ENCODE results near the gene BMPR1A. TPM values are rescaled to one million over a fixed set of nuclear protein-coding genes. Genes with fewer than 3 reads are reported as not detected.

Gene BMPR1A
- total and polyA plus RNA-seq, 9 of the 15 experiments (the other 6 are each of a cell fraction or from before 2014, with no cell fraction given), result 1.6 to 17.5 (median 9.1) TPM

DNA sequence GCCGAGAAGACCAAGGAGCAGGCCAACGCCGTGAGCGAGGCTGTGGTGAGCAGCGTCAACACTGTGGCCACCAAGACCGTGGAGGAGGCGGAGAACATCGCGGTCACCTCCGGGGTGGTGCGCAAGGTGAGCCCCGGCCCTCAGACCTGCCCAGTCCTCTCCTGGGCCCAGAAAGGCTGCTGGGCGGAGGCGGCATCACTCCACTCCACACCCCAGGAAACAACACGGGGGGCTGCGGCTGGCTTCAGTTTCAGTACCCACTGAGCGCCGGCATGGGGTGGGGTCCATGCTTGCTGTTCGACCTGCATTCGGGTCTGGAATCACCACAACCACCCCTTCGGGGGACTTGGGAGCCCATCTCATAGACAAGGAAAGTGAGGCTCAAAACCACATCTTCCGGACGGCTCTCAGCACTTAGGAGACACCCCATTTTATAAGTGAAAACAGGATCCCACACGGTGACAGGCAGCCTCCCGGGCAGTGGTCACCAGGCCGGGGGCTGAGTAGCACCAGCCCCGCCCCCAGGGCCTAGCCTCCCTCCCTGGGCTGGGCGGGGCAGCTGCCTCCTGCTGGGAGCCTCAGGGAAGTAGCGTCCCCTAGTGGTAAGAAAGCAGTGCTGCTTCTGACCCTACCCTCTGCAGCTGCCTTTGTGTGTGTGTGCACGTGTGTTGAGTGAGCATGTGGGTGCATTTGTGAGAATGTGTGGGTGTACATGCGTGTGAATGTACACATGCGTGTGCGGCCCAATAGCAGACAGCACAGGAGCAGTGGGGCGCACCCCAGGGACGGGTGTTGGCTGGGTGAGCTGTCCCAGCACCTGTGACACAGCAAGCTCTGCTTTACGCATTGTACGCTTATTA, 203.8 kb downstream of the BMPR1A start (continued):
- no peak for TF ChIP-seq POLR2B (IDR thresholded peaks at IDR 0.05; ENCODE audit: low read depth, partially characterized antibody)
- no peak for TF ChIP-seq MCM7 (IDR thresholded peaks at IDR 0.05)
- TF ChIP-seq, protein P1, sequence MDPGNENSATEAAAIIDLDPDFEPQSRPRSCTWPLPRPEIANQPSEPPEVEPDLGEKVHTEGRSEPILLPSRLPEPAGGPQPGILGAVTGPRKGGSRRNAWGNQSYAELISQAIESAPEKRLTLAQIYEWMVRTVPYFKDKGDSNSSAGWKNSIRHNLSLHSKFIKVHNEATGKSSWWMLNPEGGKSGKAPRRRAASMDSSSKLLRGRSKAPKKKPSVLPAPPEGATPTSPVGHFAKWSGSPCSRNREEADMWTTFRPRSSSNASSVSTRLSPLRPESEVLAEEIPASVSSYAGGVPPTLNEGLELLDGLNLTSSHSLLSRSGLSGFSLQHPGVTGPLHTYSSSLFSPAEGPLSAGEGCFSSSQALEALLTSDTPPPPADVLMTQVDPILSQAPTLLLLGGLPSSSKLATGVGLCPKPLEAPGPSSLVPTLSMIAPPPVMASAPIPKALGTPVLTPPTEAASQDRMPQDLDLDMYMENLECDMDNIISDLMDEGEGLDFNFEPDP (CRISPR knock-in tag; IDR thresholded peaks at IDR 0.05), result no peak
- TF ChIP-seq NFRKB (IDR thresholded peaks at IDR 0.05; ENCODE audit: low read depth), result no peak
- TF ChIP-seq NUFIP1 (IDR thresholded peaks at IDR 0.05; ENCODE audit: partially characterized antibody), result no peak
- TF ChIP-seq PCBP2 (IDR thresholded peaks at IDR 0.05; ENCODE audit: low read depth, low read length, poor library complexity, severe bottlenecking), result no peak
- TF ChIP-seq, protein P2, sequence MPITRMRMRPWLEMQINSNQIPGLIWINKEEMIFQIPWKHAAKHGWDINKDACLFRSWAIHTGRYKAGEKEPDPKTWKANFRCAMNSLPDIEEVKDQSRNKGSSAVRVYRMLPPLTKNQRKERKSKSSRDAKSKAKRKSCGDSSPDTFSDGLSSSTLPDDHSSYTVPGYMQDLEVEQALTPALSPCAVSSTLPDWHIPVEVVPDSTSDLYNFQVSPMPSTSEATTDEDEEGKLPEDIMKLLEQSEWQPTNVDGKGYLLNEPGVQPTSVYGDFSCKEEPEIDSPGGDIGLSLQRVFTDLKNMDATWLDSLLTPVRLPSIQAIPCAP (CRISPR knock-in tag; IDR thresholded peaks at IDR 0.05; ENCODE audit: borderline replicate concordance), result no peak
- TF ChIP-seq SMARCA5 (IDR thresholded peaks at IDR 0.05), result no peak
- TF ChIP-seq, protein P3, sequence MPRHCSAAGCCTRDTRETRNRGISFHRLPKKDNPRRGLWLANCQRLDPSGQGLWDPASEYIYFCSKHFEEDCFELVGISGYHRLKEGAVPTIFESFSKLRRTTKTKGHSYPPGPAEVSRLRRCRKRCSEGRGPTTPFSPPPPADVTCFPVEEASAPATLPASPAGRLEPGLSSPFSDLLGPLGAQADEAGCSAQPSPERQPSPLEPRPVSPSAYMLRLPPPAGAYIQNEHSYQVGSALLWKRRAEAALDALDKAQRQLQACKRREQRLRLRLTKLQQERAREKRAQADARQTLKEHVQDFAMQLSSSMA (CRISPR knock-in tag; IDR thresholded peaks at IDR 0.05), result no peak
- TF ChIP-seq, protein P4, sequence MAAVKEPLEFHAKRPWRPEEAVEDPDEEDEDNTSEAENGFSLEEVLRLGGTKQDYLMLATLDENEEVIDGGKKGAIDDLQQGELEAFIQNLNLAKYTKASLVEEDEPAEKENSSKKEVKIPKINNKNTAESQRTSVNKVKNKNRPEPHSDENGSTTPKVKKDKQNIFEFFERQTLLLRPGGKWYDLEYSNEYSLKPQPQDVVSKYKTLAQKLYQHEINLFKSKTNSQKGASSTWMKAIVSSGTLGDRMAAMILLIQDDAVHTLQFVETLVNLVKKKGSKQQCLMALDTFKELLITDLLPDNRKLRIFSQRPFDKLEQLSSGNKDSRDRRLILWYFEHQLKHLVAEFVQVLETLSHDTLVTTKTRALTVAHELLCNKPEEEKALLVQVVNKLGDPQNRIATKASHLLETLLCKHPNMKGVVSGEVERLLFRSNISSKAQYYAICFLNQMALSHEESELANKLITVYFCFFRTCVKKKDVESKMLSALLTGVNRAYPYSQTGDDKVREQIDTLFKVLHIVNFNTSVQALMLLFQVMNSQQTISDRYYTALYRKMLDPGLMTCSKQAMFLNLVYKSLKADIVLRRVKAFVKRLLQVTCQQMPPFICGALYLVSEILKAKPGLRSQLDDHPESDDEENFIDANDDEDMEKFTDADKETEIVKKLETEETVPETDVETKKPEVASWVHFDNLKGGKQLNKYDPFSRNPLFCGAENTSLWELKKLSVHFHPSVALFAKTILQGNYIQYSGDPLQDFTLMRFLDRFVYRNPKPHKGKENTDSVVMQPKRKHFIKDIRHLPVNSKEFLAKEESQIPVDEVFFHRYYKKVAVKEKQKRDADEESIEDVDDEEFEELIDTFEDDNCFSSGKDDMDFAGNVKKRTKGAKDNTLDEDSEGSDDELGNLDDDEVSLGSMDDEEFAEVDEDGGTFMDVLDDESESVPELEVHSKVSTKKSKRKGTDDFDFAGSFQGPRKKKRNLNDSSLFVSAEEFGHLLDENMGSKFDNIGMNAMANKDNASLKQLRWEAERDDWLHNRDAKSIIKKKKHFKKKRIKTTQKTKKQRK (IDR thresholded peaks at IDR 0.05; ENCODE audit: borderline replicate concordance, low read depth, low read length), result no peak
- TF ChIP-seq HMG20A (CRISPR knock-in tag; conservative IDR thresholded peaks at IDR 0.05), result no peak
- peak; percentile 75; the same call in 1 of the 2 replicates for TF ChIP-seq EP400 (IDR thresholded peaks at IDR 0.05)
- TF ChIP-seq, protein P5, sequence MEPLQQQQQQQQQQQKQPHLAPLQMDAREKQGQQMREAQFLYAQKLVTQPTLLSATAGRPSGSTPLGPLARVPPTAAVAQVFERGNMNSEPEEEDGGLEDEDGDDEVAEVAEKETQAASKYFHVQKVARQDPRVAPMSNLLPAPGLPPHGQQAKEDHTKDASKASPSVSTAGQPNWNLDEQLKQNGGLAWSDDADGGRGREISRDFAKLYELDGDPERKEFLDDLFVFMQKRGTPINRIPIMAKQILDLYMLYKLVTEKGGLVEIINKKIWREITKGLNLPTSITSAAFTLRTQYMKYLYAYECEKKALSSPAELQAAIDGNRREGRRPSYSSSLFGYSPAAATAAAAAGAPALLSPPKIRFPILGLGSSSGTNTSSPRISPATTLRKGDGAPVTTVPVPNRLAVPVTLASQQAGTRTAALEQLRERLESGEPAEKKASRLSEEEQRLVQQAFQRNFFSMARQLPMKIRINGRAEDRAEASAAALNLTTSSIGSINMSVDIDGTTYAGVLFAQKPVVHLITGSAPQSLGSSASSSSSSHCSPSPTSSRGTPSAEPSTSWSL (CRISPR knock-in tag; IDR thresholded peaks at IDR 0.05; ENCODE audit: borderline replicate concordance), result no peak
- no peak for TF ChIP-seq FOSL1 (tag; conservative IDR thresholded peaks at IDR 0.05)
- peak; percentile 50 for TF ChIP-seq POLR2G (IDR thresholded peaks at IDR 0.05; ENCODE audit: low read depth, low read length)
- TF ChIP-seq FOXK2 (conservative IDR thresholded peaks at IDR 0.05 in 1 of 2, IDR thresholded peaks at IDR 0.05 in 1 of 2; ENCODE audit: low read depth in 2 of 2), result peak in 1 of 2 experiments; percentile 43; a peak in 1 of 4 replicates
- TF ChIP-seq LARP7 (IDR thresholded peaks at IDR 0.05), result no peak
- TF ChIP-seq, protein P6, sequence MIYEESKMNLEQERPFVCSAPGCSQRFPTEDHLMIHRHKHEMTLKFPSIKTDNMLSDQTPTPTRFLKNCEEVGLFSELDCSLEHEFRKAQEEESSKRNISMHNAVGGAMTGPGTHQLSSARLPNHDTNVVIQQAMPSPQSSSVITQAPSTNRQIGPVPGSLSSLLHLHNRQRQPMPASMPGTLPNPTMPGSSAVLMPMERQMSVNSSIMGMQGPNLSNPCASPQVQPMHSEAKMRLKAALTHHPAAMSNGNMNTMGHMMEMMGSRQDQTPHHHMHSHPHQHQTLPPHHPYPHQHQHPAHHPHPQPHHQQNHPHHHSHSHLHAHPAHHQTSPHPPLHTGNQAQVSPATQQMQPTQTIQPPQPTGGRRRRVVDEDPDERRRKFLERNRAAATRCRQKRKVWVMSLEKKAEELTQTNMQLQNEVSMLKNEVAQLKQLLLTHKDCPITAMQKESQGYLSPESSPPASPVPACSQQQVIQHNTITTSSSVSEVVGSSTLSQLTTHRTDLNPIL (CRISPR knock-in tag; IDR thresholded peaks at IDR 0.05), result no peak

All from K562 (cell line).